Activated CD8-positive, alpha-beta memory T cell treated with anti-CD3 and anti-CD28 coated beads for 1 hour (primary cell): ENCODE measurements around the gene OR56A3.

Experiments used
- DNase-seq, 2 donors: peaks; one replicate each; pipeline ENCODE4 v3.0.0-alpha.2; 2020; ENCODE audit warnings: low read depth in 1 of 2; ENCODE audit errors: extremely low read depth in 1 of 2

The OR56A3 gene

GRCh38 chr11:5968394-5968793, 26.3 kb downstream of the OR56A3 start, which contains the start of gene OR56A5:
Gene OR56A5 (minus strand): TSS chr11:5968494. CDS start chr11:5968494, 0 bp downstream.
- no peak for DNase-seq

GRCh38 chr11:5973530-5973929, 31.5 kb downstream of the OR56A3 start:
- no peak for DNase-seq

- DNase-seq, result no peak
Measured at GRCh38 chr11:5983443-5983842, 41.4 kb downstream of the OR56A3 start.

- no peak for DNase-seq
Measured at GRCh38 chr11:5986885-5987284, 44.8 kb downstream of the OR56A3 start, which contains the start of gene OR52L1. Gene OR52L1 (minus strand): TSS chr11:5986985. CDS start chr11:5986930, 55 bp downstream.

- DNase-seq, result no peak
Measured at GRCh38 chr11:5989203-5989602, 47.2 kb downstream of the OR56A3 start.

- DNase-seq, result no peak
Measured at GRCh38 chr11:5992150-5992549, 50.1 kb downstream of the OR56A3 start.

GRCh38 chr11:5992604-5993251, 50.7 kb downstream of the OR56A3 start:
- no peak for DNase-seq

GRCh38 chr11:5994791-5995190, 52.7 kb downstream of the OR56A3 start:
- no peak for DNase-seq
